Coronary artery (tissue), 2 donors: ENCODE results near the gene FAM149B1.

Experiments used
- DNase-seq: peaks from one replicate; pipeline ENCODE4 v3.0.0-alpha.2; 2017; ENCODE audit warnings: low spot score
- H3K27ac ChIP-seq, 2 donors: fragments of 200-600 bp; sonication (generic); one replicate each; pipeline ENCODE4 v1.5.1; 2016 to 2019
- H3K4me3 ChIP-seq: fragments of 200-600 bp; sonication (generic); 2 replicates; pipeline ENCODE4 v1.5.1; 2016; ENCODE audit warnings: mild to moderate bottlenecking, moderate library complexity
- TF ChIP-seq, protein P1 (sequence below): fragments of 200-600 bp; sonication (generic); IDR thresholded peaks from one replicate; pipeline ENCODE4 v1.5.1; 2019; ENCODE audit warnings: antibody characterized with exemption

Gene FAM149B1

DNA sequence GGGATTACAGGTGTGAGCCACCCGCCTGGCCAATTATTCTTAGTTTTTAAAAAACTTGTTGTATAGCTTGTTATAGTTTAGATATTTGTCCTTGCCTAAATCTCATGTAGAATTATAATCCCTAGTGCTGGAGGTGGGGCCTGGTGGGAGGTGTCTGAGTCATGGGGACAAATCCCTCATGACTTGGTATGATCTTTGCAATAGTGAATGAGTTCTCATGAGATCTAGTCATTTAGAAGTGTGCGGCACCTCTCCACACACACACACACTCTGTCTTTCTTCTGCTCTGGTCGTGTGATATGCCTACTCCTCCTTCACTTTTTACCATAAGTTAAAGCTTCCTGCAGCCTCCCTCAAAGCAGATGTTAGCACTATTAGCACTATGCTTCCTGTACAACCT lies 37.2 kb downstream of the FAM149B1 start:
- DNase-seq = no peak
- no peak overlapping the region for H3K27ac ChIP-seq
- no peak overlapping the region for H3K4me3 ChIP-seq
- TF ChIP-seq, protein P1, sequence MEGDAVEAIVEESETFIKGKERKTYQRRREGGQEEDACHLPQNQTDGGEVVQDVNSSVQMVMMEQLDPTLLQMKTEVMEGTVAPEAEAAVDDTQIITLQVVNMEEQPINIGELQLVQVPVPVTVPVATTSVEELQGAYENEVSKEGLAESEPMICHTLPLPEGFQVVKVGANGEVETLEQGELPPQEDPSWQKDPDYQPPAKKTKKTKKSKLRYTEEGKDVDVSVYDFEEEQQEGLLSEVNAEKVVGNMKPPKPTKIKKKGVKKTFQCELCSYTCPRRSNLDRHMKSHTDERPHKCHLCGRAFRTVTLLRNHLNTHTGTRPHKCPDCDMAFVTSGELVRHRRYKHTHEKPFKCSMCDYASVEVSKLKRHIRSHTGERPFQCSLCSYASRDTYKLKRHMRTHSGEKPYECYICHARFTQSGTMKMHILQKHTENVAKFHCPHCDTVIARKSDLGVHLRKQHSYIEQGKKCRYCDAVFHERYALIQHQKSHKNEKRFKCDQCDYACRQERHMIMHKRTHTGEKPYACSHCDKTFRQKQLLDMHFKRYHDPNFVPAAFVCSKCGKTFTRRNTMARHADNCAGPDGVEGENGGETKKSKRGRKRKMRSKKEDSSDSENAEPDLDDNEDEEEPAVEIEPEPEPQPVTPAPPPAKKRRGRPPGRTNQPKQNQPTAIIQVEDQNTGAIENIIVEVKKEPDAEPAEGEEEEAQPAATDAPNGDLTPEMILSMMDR = no peak

DNA sequence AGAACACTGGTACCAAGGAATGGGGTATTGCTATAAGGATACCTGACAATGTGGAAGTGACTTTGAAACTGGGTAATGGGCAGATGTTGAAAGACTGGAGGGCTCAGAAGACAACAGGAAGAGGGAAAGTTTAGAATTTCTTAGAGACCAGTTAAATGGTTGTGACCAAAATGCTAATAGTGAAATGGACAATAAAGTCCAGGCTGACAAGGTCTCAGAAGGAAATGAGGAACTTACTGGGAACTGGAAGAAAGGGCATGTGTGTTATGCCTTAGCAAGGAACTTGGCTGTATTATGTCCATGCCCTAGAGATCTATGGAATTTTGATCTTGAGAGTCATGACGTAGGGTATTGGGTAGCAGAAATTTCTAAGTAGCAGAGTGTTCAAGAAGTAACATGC lies 38.0 kb downstream of the FAM149B1 start:
- DNase-seq = no peak
- no peak overlapping the region for H3K4me3 ChIP-seq
- H3K27ac ChIP-seq = no peak overlapping the region
- TF ChIP-seq, protein P1 = no peak

DNA sequence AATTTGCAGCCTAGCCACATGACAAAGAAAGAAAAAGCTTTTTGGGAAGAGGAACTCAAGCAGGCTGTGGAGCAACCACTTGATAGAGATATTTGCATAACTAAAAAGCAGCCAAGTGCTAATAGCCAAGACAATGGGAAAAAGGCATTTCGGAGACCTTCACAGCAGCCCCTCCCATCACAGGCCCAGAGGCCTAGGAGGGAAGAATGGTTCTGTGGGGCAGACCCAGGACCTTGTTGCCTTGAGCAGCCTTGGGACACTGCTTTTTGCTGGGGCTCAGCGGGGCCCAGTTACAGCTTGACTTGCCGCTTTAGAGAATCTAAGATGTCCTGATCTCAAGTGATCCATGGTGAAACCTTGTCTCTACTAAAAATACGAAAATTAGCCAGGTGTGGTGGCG lies 38.5 kb downstream of the FAM149B1 start:
- Histone ChIP-seq H3K4me3 (no peak overlapping the region), H3K27ac (no peak overlapping the region)
- DNase-seq = no peak
- TF ChIP-seq, protein P1 = no peak

DNA sequence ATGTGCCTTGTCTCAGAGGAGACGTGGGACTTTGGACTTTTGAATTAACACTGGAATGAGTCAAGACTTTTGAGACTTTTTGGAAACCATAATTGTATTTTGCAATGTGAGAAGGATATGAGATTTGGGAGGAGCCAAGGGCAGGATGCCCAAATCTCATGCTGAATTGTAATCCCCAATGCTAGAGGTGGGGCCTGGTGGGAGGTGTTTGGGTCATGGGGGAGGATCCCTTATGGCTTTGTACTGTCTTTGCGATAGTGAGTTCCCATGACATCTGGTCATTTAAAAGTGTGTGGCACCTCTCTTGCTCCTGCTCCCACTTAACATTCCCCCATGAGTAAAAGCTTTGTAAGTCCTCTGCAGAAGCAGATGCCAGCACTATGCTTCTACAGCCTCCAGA lies 40.0 kb downstream of the FAM149B1 start:
- TF ChIP-seq, protein P1 = no peak
- Histone ChIP-seq H3K27ac (no peak overlapping the region), H3K4me3 (no peak overlapping the region)
- DNase-seq = no peak

DNA sequence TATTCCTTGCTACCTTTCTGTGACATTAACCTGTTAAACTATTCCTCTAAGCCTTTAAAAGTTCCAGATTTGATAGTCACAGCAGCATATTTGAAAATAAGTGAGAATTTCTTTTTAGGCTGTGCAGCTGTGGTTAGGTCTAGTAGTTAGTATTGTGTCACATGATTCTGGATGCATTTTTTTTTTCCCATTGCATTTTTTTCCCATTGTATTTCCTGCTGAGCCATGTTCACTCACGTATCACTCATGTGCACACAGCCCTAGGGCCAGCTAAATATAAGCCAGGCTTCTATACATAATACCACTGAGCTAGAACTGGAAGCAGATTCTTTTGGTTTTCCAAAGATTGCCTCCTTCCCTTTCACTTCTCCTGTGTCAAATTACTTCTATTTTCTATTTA lies 41.8 kb downstream of the FAM149B1 start:
- TF ChIP-seq, protein P1 = no peak
- DNase-seq = no peak
- Histone ChIP-seq H3K4me3 (no peak overlapping the region), H3K27ac (no peak overlapping the region)

DNA sequence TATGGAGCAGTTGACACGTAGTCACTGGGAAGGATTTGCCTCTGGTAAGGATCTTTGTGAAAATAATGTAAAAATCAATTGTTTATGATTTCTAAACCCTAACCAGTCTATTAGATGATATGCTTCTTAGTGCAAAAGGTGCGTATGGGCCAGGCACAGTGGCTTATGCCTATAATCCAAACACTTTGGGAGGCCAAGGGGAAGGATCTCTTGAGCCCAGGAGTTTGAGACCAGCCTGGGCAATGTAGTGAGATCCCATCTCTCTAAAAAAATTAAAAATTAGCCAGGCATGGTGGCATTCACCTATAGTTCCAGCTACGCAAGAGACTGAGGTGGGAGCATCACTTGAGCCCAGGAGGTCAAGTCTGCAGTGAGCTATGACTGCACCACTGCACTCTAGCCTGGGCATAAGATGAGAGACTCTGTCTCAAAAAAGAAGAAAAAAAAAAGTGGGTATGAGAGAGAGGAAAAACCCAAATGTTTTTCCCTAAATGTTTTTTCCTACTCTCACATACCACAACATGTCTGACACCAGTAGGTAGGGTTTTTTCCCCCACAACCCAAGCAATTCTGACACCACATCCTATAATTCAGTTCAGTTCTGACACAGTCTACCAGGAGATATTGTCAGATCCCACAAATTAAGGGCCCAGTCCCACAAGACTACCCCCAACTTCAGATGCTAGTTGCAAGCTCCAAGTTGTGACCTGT lies 42.6 kb downstream of the FAM149B1 start:
- no peak for DNase-seq
- TF ChIP-seq, protein P1 = no peak

DNA sequence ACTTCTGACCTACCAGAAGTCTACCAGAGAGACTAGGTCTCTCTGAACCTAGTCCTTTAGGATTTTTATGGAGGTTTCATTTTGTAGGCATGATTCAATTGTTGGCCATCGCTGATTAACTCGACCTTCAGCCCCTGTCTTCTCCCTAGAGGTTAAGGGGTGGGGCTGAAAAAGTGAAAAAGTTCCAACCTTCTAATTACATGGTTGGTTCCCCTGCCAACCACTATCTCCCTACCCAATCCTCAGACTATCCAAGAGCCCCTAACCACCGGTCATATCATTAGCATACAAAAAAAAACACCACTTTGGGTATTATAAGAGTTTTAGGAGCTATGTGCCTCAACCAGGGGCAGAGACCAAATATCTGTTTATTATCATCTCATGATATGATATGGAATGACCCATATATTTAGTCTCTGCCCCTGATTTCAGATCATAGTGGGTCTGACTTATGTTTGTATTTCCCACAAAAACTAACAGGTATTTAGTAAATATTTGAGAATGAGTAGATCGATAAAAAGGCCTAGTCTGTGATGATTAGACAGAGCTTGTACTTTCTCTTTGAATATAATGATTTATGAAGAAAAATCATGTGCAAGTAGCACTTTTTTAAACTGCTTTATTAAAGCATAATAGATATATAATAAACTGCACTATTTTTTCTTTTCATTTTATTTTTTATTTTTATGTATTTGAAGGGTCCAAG lies 43.3 kb downstream of the FAM149B1 start:
- TF ChIP-seq, protein P1 = no peak
- no peak overlapping the region for H3K4me3 ChIP-seq
- no peak overlapping the region for H3K27ac ChIP-seq
- no peak for DNase-seq

More for the DNA sequence above, 42.6 kb downstream of the FAM149B1 start:
- Histone ChIP-seq H3K27ac (no peak overlapping the region), H3K4me3 (no peak overlapping the region)
